ENCODE measurements around the gene TMEM14A. TPM values are rescaled to one million over a fixed set of nuclear protein-coding genes. Genes with fewer than 3 reads are reported as not detected.

Gene TMEM14A
- total RNA-seq, 1 donor from 2014 or later, result 37.3 TPM

- TF ChIP-seq CTCF (conservative IDR thresholded peaks at IDR 0.05), result no peak
- Mint-ChIP-seq H3K4me3 (no peak overlapping the region), H3K4me1 (ENCODE audit: unreplicated experiment) (peaks cover 5% of the 10 kb centered on the region), H3K27me3 (no peaks in the 10 kb centered on the region), H3K9me3 (no peaks in the 10 kb centered on the region), H3K36me3 (no peaks in the 10 kb centered on the region), H3K27ac (no peak overlapping the region)
- no peak for DNase-seq (ENCODE audit: extremely low spot score, unreplicated experiment)
Observed at GRCh38 chr6:52727908-52728307, 57.0 kb downstream of the TMEM14A start.

DNA sequence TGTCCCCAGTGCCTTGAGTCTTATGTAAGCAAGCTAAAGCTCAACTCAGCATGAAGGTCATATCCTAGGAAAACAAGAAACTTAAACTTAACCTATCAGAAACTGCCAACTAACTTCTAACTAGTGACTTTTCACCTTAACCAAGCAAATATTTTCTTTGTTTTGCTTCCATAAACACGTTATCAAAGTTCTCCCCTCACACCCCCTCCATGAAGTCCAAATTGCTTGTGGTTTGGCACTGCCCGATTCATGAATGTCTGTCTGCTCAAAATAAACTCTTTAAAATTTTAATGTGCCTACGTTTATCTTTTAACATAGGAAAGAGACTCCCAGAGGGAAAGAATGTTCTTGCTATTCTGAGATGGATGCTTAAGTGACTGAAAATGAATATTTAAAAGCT lies 57.5 kb downstream of the TMEM14A start:
- no peaks in the 10 kb centered on the region for H3K9me3 Mint-ChIP-seq
- H3K27me3 Mint-ChIP-seq, result no peaks in the 10 kb centered on the region
- no peak for TF ChIP-seq CTCF (conservative IDR thresholded peaks at IDR 0.05)
- H3K36me3 Mint-ChIP-seq, result no peaks in the 10 kb centered on the region
- DNase-seq (ENCODE audit: extremely low spot score, unreplicated experiment), result no peak
- peaks cover 5% of the 10 kb centered on the region for H3K4me1 Mint-ChIP-seq (ENCODE audit: unreplicated experiment)
- no peak overlapping the region for H3K27ac Mint-ChIP-seq
- H3K4me3 Mint-ChIP-seq, result no peak overlapping the region

DNA sequence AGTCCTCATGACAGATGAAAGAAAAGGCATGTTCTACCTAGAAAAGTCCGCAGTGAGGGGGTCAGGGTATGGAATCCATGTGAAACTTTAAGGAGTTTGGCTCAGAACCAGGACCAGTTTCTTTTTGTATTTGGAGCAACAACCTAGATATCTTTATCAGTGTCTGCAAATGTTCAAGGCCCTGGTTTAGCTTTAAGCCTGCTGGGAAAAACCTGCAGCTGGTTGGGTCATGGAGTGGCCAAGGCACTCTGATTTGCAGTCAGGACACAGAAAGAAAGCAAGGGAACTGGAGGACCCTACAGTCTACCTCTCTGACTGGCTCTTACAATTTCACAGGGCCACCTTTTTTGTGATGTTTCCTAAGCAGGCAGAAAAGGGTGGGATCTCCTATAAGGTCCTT lies 58.7 kb downstream of the TMEM14A start:
- Mint-ChIP-seq H3K4me3 (no peak overlapping the region), H3K9me3 (no peaks in the 10 kb centered on the region), H3K27me3 (no peaks in the 10 kb centered on the region), H3K36me3 (no peaks in the 10 kb centered on the region), H3K4me1 (ENCODE audit: unreplicated experiment) (peaks cover 5% of the 10 kb centered on the region), H3K27ac (no peak overlapping the region)
- TF ChIP-seq CTCF (conservative IDR thresholded peaks at IDR 0.05), result no peak
- DNase-seq (ENCODE audit: extremely low spot score, unreplicated experiment), result no peak

DNA sequence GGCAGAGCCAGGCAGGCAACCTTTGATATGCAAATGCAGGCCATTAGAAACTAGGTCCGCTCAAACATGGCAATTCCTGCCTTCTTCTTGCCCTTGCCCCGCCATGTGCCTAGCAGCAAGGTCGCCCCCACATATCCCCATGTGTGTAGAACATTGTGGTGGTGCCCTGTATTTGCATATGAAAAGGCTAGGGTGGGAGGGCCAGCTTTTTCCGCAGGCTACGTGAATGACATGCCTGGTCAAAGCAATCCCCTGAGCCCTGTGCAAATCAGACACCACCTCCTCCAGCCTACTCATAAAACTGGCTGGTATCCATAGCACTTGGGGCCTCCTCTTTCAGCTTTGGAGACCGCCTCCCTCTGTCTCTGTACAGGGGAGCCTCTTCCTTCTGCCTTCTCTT lies 60.8 kb downstream of the TMEM14A start:
- DNase-seq (ENCODE audit: extremely low spot score, unreplicated experiment), result no peak
- Mint-ChIP-seq H3K36me3 (no peaks in the 10 kb centered on the region), H3K27ac (no peak overlapping the region), H3K4me1 (ENCODE audit: unreplicated experiment) (peaks cover 3% of the 10 kb centered on the region), H3K4me3 (no peak overlapping the region), H3K9me3 (no peaks in the 10 kb centered on the region), H3K27me3 (no peaks in the 10 kb centered on the region)
- TF ChIP-seq CTCF (conservative IDR thresholded peaks at IDR 0.05), result no peak

DNA sequence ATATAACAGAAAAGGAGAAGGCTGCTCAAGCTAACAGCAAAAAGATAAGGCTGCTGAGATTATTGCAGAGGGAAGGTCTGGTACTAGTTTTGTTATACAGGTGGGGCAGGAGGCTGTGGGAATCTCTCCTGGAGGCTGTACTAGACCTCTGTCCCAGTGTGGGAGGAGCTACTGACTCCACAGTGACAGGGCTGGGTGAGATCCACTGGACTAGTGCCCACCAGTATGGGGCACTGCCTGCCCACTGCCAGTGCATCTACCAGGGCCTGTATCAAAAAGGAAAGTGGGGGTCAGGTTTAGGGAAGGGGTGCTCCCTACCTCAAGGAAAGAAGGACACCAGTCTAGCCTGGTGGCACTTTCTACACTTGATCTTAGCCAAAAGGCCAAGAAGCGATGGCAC lies 62.3 kb downstream of the TMEM14A start:
- Mint-ChIP-seq H3K36me3 (no peaks in the 10 kb centered on the region), H3K4me1 (ENCODE audit: unreplicated experiment) (no peaks in the 10 kb centered on the region), H3K27ac (no peak overlapping the region), H3K27me3 (no peaks in the 10 kb centered on the region), H3K4me3 (no peak overlapping the region), H3K9me3 (no peaks in the 10 kb centered on the region)
- no peak for DNase-seq (ENCODE audit: extremely low spot score, unreplicated experiment)
- no peak for TF ChIP-seq CTCF (conservative IDR thresholded peaks at IDR 0.05)

- Mint-ChIP-seq H3K4me3 (no peak overlapping the region), H3K27me3 (no peaks in the 10 kb centered on the region), H3K27ac (no peak overlapping the region), H3K9me3 (no peaks in the 10 kb centered on the region), H3K36me3 (no peaks in the 10 kb centered on the region), H3K4me1 (ENCODE audit: unreplicated experiment) (no peaks in the 10 kb centered on the region)
- TF ChIP-seq CTCF (conservative IDR thresholded peaks at IDR 0.05), result no peak
- no peak for DNase-seq (ENCODE audit: extremely low spot score, unreplicated experiment)
Observed at GRCh38 chr6:52734072-52734471, 63.2 kb downstream of the TMEM14A start.

All from type B pancreatic cell (in vitro differentiated cells).